Activated T-cell treated with anti-CD3 and anti-CD28 coated beads, Interleukin-2, amount 50 U/mL, for 72 hours (primary cell): Measurements from ENCODE around the gene ACAD9. TPM values are rescaled to one million over a fixed set of nuclear protein-coding genes. Genes with fewer than 3 reads are reported as not detected.

Experiments used
- ATAC-seq, 2 donors: fragments of 150-1000 bp; cut with Tn5 transposase; replicated peaks in 1 of 2; 2 replicates each; pipeline ENCODE4 v1.10.0; 2021; ENCODE audit warnings: moderate library complexity in 2 of 2, mild to moderate bottlenecking in 1 of 2
- DNase-seq, 2 donors: peaks; one replicate each; pipeline ENCODE4 v3.0.0; 2021 to 2022; ENCODE audit warnings: mixed read lengths in 1 of 2
- H3K27ac Mint-ChIP-seq: one replicate; pipeline ENCODE4 v1.8.0; 2022; ENCODE audit warnings: mild to moderate bottlenecking, moderate library complexity, mixed read lengths
- H3K27me3 Mint-ChIP-seq: one replicate; pipeline ENCODE4 v1.8.0; 2022; ENCODE audit warnings: low read depth, mixed read lengths
- H3K36me3 Mint-ChIP-seq, 2 donors: one replicate each; pipeline ENCODE4 v1.8.0; 2022; ENCODE audit warnings: mixed read lengths in 2 of 2, mild to moderate bottlenecking in 1 of 2; ENCODE audit not compliant: insufficient read depth in 2 of 2
- H3K4me1 Mint-ChIP-seq: one replicate; pipeline ENCODE4 v1.8.0; 2022; ENCODE audit warnings: low read depth, mixed read lengths
- H3K4me3 Mint-ChIP-seq, 2 donors: one replicate each; pipeline ENCODE4 v1.8.0; 2022; ENCODE audit warnings: mild to moderate bottlenecking in 2 of 2, mixed read lengths in 2 of 2, moderate library complexity in 2 of 2
- H3K9me3 Mint-ChIP-seq, 2 donors: one replicate each; pipeline ENCODE4 v1.8.0; 2022; ENCODE audit warnings: mixed read lengths in 2 of 2
- total RNA-seq, 2 donors: library from RNA; stranded (reverse); gene quantifications; one replicate each; pipeline ENCODE4 v1.2.3, GENCODE V29; 2022

ACAD9 gene
- total RNA-seq, 2 donors from 2014 or later, result 21.9 to 30.0 TPM

DNA sequence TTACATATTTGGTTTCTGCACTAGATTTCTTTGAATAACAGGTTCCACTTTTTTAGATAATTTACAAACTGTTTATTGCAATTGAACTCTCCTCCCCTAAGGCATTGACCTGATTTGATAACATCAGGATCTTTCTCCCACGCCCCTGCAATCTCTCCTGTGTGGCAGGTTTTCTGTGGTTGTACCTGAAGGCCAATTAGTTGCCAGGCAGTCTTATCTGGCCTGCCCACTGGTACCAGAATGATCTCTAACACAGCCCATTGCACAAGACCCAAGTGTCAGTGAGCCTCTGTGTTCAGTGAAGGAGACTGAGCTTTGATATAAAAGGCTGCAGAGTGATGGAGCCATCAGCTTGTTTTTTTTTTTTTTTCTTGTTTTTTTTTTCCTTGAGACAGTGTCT is 3.3 kb downstream of the ACAD9 start:
- DNase-seq, result no peak
- peak overlapping the region; percentile 7 for H3K4me3 Mint-ChIP-seq
- peaks cover 6 to 8% of the 10 kb centered on the region in 2 donors for H3K36me3 Mint-ChIP-seq
- H3K4me1 Mint-ChIP-seq, result peaks cover 55% of the 10 kb centered on the region
- H3K27me3 Mint-ChIP-seq, result no peaks in the 10 kb centered on the region
- no peak for ATAC-seq
- H3K9me3 Mint-ChIP-seq, result no peaks in the 10 kb centered on the region
- H3K27ac Mint-ChIP-seq, result no peak overlapping the region

DNA sequence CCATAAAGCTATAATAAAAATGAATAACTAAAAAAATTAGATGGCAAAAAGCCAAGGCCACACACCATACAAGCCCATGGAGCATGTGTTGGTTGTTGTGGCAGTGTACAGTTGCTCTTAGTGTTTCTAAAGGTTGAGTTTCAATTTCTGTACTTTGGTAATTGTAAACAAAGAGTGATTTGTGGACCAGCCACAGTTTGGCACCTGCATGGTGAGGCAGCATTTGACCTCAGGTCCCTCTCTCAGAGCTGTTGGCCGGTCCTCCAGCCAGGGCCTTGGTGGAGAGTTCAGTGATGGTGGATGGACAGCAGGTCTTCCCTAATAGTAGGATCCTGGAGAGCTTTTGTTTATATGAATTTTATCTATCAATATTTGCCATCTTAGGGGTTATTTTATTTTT is 5.6 kb downstream of the ACAD9 start:
- H3K36me3 Mint-ChIP-seq, result peaks cover 3 to 10% of the 10 kb centered on the region in 2 donors
- DNase-seq (no peak), ATAC-seq (no peak)
- H3K9me3 Mint-ChIP-seq, result no peaks in the 10 kb centered on the region
- H3K27ac Mint-ChIP-seq, result peak overlapping the region; percentile 39
- H3K27me3 Mint-ChIP-seq, result no peaks in the 10 kb centered on the region
- peaks cover 41% of the 10 kb centered on the region for H3K4me1 Mint-ChIP-seq
- H3K4me3 Mint-ChIP-seq, result no peak overlapping the region

DNA sequence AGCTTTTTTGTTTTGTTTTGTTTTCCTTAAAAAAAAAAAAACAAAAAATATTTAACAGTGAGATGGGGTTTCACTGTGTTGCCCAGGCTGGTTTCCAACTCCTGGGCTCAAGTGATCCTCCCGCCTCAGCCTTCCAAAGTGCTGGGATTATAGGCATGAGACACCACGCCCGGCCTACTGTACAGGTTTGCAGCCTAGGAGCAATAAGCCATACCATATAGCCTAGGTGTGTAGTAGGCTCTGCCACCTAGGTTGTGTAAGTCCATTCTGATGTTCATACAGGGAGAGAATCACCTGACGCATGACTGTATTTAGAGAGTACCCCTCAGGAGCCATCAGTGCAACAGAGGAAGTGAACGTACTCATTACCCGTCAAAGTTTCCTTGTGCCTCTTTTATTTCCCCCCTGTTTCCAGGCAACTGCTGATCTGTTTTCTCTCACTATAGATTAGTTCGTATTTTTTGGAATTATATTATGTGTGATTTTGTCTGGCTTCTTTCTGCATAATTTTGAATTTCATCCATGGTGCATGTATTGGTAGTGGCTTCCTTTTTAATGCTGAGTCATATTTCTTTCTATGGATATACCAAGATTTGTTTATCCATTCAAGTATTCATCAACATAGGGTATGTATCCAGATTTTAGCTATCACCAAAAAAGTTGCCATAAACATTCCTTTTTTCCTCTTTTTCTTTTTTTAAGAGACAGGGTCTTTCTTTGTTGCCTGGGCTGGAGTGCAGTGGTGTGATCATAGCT is 9.9 kb downstream of the ACAD9 start:
- Mint-ChIP-seq H3K9me3 (no peaks in the 10 kb centered on the region), H3K27me3 (no peaks in the 10 kb centered on the region), H3K36me3 (peaks cover 0 to 7% of the 10 kb centered on the region in 2 donors), H3K4me1 (peaks cover 5% of the 10 kb centered on the region), H3K4me3 (no peak overlapping the region), H3K27ac (peak overlapping the region; percentile 48)
- ATAC-seq (no peak), DNase-seq (no peak)

DNA sequence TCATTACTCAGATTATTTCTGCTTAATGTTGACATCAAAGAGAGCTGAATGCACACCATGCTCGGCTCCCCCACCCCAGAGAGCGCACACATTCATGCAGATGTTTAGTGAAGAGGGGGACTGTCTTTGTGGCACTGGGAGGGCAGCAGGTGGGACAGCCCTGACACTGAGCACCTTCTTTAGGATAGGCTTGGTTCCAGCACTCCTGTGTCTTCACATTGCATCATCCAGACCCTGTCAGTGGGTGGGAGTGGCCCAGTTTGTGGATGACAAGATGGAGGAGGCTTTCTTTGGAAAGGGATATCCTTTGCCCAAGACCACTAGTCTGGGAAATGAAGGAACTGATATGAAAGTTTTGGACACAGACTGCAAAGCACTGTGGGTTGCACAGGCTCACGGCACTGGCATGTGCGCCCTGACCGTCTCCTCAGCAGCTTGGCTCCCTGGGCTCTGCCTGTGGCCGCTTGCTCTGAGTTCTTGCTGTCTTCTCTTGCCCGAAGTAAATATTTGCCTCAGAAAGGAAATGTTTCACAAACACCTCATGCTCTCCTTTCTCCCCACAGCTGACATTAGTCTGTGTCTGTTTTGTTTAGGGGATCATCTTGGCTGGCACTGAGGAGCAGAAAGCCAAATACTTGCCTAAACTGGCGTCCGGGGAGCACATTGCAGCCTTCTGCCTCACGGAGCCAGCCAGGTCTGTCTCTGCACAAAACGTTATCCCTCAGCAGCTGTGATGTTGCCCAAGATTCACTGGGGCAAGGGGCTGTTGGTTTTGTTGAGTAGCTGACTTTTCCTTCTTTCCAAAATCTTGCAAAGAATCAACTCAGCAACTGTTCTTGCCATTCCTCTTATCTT is 16.6 kb downstream of the ACAD9 start:
- ATAC-seq (peak in 1 of 2 donors; percentile 38), DNase-seq (no peak)
- peak overlapping the region; percentile 71 for H3K27ac Mint-ChIP-seq
- H3K4me1 Mint-ChIP-seq, result no peaks in the 10 kb centered on the region
- H3K36me3 Mint-ChIP-seq, result peaks cover 6 to 15% of the 10 kb centered on the region in 2 donors
- no peak overlapping the region for H3K4me3 Mint-ChIP-seq
- H3K9me3 Mint-ChIP-seq, result no peaks in the 10 kb centered on the region
- no peaks in the 10 kb centered on the region for H3K27me3 Mint-ChIP-seq

DNA sequence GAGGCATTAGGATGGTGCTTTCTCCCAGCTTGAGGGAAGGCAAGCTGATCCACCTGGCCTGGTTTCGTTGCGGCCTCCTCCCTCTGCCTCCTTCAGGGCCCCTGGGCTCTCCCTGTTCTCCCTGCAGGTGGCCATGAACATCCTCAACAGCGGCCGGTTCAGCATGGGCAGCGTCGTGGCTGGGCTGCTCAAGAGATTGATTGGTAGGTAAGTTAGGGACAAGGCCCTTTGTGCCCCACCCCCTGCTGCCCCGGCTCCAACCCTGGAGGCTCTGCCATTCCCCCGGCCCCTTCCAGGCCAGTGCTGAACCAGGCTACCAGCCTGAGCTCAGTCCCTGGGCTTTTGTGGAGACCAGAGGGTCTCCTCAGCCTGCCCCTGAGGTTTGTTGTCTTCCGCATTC is 23.0 kb downstream of the ACAD9 start:
- no peak for DNase-seq
- no peak for ATAC-seq
- Mint-ChIP-seq H3K27me3 (no peaks in the 10 kb centered on the region), H3K4me1 (no peaks in the 10 kb centered on the region), H3K27ac (no peak overlapping the region), H3K36me3 (peaks cover 6 to 24% of the 10 kb centered on the region in 2 donors), H3K9me3 (no peaks in the 10 kb centered on the region), H3K4me3 (no peak overlapping the region)

DNA sequence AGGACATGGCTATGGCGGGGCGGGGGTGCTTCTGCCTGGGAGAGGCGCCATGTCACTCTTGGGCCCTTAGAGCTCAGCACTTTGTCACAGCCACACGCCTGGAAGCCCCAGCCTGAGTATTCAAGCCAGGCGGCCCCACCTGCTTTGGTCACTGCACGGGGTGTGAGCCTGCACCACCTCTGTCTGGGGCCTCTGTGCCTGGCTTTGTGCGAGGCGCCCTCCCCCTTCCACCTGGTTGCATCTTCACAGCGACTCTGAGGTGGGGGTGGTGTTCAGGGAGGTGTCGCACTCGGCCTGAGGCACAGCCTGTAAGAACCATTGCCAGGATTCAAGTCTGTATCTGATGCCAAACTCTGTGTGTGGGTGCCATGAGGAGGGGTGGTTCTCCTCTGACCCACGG is 24.1 kb downstream of the ACAD9 start:
- Mint-ChIP-seq H3K27me3 (no peaks in the 10 kb centered on the region), H3K4me1 (no peaks in the 10 kb centered on the region), H3K9me3 (no peaks in the 10 kb centered on the region), H3K36me3 (peaks cover 6 to 24% of the 10 kb centered on the region in 2 donors), H3K27ac (no peak overlapping the region), H3K4me3 (no peak overlapping the region)
- ATAC-seq (no peak), DNase-seq (no peak)

DNA sequence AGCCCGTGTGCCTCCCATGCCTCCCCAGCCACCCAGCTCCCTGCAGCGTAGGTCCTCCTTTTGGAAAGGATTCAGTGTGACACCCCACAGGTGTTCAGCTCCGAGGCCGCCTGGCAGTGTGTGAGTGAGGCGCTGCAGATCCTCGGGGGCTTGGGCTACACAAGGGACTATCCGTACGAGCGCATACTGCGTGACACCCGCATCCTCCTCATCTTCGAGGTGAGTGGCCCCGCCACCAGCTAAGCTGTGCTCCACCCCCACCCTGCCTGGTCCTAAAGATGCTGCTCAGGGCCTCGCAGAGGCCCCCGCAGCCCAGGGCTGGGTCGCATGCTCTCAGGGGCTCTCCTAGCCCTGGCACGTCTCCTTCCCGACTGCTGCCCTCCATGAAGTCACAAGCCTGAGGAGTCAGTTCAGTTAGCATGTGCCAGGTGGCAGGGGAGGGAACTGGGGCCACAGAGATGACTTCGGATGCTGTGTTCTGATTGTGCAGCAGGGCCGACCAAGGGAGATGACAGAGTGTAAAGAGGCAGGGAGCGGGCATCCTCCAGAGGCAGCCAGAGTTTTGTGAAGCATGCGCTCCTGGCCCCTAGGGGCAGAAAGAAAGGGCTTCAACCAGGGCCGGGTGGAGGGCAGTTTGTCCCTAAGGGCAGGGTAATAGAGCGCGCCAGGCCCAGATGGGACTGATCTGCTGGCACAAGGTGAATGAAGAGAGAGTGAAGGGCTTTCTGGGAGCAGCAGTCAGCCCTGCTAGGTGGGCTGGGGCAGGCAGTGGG is 26.8 kb downstream of the ACAD9 start:
- no peak for DNase-seq
- Mint-ChIP-seq H3K4me1 (no peaks in the 10 kb centered on the region), H3K36me3 (peaks cover 3 to 17% of the 10 kb centered on the region in 2 donors), H3K27ac (no peak overlapping the region), H3K27me3 (no peaks in the 10 kb centered on the region), H3K9me3 (no peaks in the 10 kb centered on the region), H3K4me3 (no peak overlapping the region)
- ATAC-seq, result no peak

DNA sequence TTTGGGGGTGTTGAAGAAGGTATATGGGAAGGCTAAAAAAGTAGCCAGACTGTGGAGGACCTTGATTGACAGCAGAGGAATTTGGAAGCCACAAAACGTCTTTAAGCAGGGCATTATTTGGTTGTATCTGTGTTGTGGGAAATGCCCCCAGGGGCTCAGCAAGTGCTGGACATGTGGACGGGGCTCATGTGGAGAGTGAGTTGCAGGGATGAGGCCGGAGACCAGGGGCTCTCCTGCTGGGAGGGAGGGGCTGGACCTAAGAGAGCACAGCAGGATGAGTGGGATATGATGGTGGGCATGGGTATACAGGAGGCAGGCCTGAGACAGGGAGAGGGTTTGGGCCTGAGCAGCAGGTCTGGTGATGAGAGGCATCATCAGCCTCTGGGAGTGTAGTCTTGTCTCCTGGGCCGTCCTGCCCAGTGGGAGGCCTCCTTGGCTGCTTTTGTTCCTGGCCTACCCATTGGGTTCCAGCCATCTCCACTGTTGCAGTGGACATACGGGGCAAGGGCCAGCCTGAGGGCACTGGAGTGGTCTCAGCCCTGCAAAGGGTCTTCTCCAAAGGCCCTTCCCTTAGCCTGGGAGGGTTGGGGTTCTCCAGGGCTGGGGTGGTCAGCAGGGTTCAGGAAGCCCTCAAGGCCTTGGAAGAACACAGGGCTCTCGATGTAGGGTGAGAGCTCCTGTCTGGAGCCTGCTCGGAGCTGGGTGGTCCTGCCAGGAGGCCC is 27.5 kb downstream of the ACAD9 start:
- Mint-ChIP-seq H3K36me3 (peaks cover 3 to 17% of the 10 kb centered on the region in 2 donors), H3K4me3 (no peak overlapping the region), H3K9me3 (no peaks in the 10 kb centered on the region), H3K27ac (no peak overlapping the region), H3K4me1 (no peaks in the 10 kb centered on the region), H3K27me3 (no peaks in the 10 kb centered on the region)
- no peak for ATAC-seq
- DNase-seq, result no peak

DNA sequence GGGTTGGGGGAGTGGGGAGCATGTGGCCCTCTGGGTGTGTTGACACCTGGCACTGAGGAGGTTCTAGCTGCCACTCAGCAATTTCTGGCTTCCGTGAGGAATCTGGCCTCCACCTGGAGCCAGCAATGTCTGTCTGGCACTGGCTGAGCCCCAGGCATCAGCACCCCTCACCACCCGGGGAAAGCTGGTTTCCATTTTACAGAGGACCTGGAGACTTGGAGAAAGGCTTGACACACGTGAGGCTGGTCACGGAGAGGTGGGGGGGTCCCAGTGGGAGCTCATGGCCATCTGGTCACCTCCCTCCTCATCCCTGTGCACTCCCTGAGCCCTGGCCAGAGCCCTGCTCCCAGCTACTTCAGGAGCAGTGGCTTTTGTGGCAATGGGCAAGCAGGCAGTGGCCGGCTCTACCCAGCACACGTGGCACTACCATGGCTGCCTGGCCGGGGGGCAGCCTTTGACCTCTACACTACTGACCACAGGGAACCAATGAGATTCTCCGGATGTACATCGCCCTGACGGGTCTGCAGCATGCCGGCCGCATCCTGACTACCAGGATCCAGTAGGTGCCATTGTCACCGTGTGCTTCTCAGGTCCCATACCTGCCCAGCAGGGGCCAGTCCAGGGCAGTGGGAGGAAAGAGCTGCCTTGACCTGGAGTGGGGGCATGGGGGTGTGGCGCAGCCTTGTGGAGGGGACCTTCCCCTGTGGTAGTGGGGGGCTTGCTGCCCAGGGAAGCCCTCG is 28.5 kb downstream of the ACAD9 start:
- H3K27me3 Mint-ChIP-seq, result no peaks in the 10 kb centered on the region
- ATAC-seq (no peak), DNase-seq (no peak)
- no peaks in the 10 kb centered on the region for H3K9me3 Mint-ChIP-seq
- H3K27ac Mint-ChIP-seq, result no peak overlapping the region
- H3K4me3 Mint-ChIP-seq, result no peak overlapping the region
- H3K36me3 Mint-ChIP-seq, result peaks cover 3 to 16% of the 10 kb centered on the region in 2 donors
- H3K4me1 Mint-ChIP-seq, result no peaks in the 10 kb centered on the region

DNA sequence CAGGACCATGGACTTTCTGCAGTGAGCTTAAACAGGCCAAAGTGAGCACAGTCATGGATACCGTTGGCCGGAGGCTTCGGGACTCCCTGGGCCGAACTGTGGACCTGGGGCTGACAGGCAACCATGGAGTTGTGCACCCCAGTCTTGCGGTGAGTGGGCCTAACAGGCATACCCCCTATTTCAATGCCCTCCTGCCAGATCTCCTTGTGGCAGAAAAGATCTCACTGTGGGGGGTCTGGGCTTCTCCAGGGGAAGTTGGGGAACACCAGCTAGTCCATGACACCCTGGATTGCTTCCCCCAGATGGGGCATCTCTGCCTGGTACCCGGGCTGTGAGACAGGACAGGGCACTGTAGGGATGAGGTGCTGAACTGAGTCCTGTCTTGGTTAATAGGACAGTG is 29.5 kb downstream of the ACAD9 start:
- Mint-ChIP-seq H3K27ac (no peak overlapping the region), H3K4me3 (no peak overlapping the region), H3K4me1 (no peaks in the 10 kb centered on the region), H3K27me3 (no peaks in the 10 kb centered on the region), H3K36me3 (peaks cover 2 to 14% of the 10 kb centered on the region in 2 donors), H3K9me3 (no peaks in the 10 kb centered on the region)
- DNase-seq, result no peak
- no peak for ATAC-seq

DNA sequence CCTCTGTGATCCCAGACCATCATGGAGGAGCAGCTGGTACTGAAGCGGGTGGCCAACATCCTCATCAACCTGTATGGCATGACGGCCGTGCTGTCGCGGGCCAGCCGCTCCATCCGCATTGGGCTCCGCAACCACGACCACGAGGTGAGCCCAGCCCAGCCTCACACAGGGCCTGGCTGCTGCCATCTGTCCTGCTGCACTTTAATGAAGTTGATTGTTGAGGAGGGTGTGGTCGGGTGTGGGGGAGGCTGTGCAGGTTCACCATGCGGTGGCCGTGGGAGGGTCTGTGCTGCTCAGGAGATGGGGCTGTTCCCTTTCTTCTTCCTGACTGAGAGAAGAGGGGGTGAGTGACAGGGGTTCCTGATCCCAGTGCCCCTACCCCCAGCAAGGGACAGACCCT is 30.6 kb downstream of the ACAD9 start:
- no peak for DNase-seq
- no peak for ATAC-seq
- H3K4me3 Mint-ChIP-seq, result no peak overlapping the region
- no peaks in the 10 kb centered on the region for H3K4me1 Mint-ChIP-seq
- H3K27ac Mint-ChIP-seq, result no peak overlapping the region
- no peaks in the 10 kb centered on the region for H3K9me3 Mint-ChIP-seq
- H3K36me3 Mint-ChIP-seq, result peaks cover 0 to 7% of the 10 kb centered on the region in 2 donors
- no peaks in the 10 kb centered on the region for H3K27me3 Mint-ChIP-seq

DNA sequence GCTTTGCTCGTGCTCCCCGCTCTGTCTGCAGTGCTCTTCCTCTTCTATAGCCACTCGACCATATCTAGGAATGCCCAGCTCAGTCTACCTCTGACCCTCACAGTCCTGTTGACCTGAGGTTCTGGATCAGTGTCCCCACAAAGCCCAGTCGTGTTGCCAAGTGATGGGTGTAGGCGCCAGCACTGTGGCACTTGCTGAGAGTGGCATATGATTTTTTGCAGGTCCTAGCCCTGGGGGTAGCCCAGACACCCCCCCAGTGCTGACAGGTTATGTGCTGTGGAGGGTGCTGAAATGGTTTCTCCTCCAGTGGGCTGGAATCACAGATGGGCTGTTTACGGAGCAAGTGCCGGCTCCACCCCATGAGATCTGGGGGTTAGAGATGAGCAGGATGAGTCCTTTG is 32.5 kb downstream of the ACAD9 start:
- Mint-ChIP-seq H3K27me3 (no peaks in the 10 kb centered on the region), H3K4me3 (no peak overlapping the region), H3K36me3 (peaks cover 0 to 6% of the 10 kb centered on the region in 2 donors), H3K27ac (no peak overlapping the region), H3K9me3 (no peaks in the 10 kb centered on the region), H3K4me1 (no peaks in the 10 kb centered on the region)
- DNase-seq (no peak), ATAC-seq (no peak)
